Forelimb muscle (tissue), 1 donor: ENCODE measurements around the gene IRF1. TPM values are rescaled to one million over a fixed set of nuclear protein-coding genes. Genes with fewer than 3 reads are reported as not detected.
"Not testable (repeated sequence)": the region's sequence is repeated elsewhere in the genome, so short reads cannot be mapped to it uniquely, and the experiment has no call there.

Experiments used
- DNase-seq: peaks from one replicate; pipeline ENCODE4 v3.0.0-alpha.2; 2013; ENCODE audit warnings: low read depth
- polyA plus RNA-seq: library from polyadenylated mRNA; unstranded; fragments of 120-200 nt; gene quantifications from one replicate; pipeline ENCODE4 v1.2.1, GENCODE V29; 2013; ENCODE audit not compliant: insufficient read length

IRF1 gene
- polyA plus RNA-seq = 8.3 TPM

- peak; percentile 80 for DNase-seq
These were observed at the start of gene IRF1 for GRCh38 chr5:132490484-132491367. Gene IRF1 (minus strand): TSS chr5:132490773. CDS start chr5:132489478, 1,295 bp downstream.

- DNase-seq = no peak
These were observed 49.6 kb upstream of the IRF1 start for GRCh38 chr5:132540149-132540548.

- no peak for DNase-seq
These were observed 49.1 kb upstream of the IRF1 start for GRCh38 chr5:132539716-132540115.

GRCh38 chr5:132530946-132531345 is 40.4 kb upstream of the IRF1 start:
- DNase-seq = no peak

GRCh38 chr5:132528866-132529634 is 38.5 kb upstream of the IRF1 start:
- DNase-seq = no peak

- no peak for DNase-seq
These were observed 37.4 kb upstream of the IRF1 start for GRCh38 chr5:132528021-132528420.

- no peak for DNase-seq
These were observed 36.5 kb upstream of the IRF1 start for GRCh38 chr5:132526974-132527564.

GRCh38 chr5:132526290-132526973 is 35.9 kb upstream of the IRF1 start:
- peak; percentile 11 for DNase-seq

- no peak for DNase-seq
These were observed 34.7 kb upstream of the IRF1 start for GRCh38 chr5:132525299-132525724.

GRCh38 chr5:132524877-132525276 is 34.3 kb upstream of the IRF1 start:
- DNase-seq = not testable (repeated sequence)

- DNase-seq = not testable (repeated sequence)
These were observed 31.5 kb upstream of the IRF1 start for GRCh38 chr5:132522067-132522466.

GRCh38 chr5:132513618-132514336 is 23.2 kb upstream of the IRF1 start:
- not testable (repeated sequence) for DNase-seq

- DNase-seq = no peak
These were observed 19.5 kb upstream of the IRF1 start for GRCh38 chr5:132510076-132510475.

- DNase-seq = no peak
These were observed 15.6 kb upstream of the IRF1 start for GRCh38 chr5:132506094-132506692.

- DNase-seq = no peak
These were observed 15.1 kb upstream of the IRF1 start for GRCh38 chr5:132505641-132506040.

GRCh38 chr5:132504746-132505145 is 14.2 kb upstream of the IRF1 start:
- no peak for DNase-seq

- DNase-seq = no peak
These were observed 12.7 kb upstream of the IRF1 start for GRCh38 chr5:132503244-132503643.

- DNase-seq = no peak
These were observed 11.7 kb upstream of the IRF1 start for GRCh38 chr5:132501961-132502931.

GRCh38 chr5:132501629-132501956 is 11.0 kb upstream of the IRF1 start:
- no peak for DNase-seq
